Fibroblast of lung (primary cell): ENCODE results near the gene SHISA4. TPM values are rescaled to one million over a fixed set of nuclear protein-coding genes. Genes with fewer than 3 reads are reported as not detected.

Source experiments
- DNase-seq, 2 donors: peaks; one replicate each; pipeline versions ENCODE4 v3.0.0 to v3.0.0-alpha.2; 2010; ENCODE audit warnings: low read depth in 2 of 2
- H2AFZ ChIP-seq: 2 replicates; pipeline ENCODE4 v1.5.1; 2012; ENCODE audit warnings: low read length, control low read depth, inconsistent platforms
- H3K27ac ChIP-seq: 2 replicates; pipeline ENCODE4 v1.5.1; 2011; ENCODE audit warnings: low read length, control low read depth; ENCODE audit not compliant: insufficient read depth
- H3K27me3 ChIP-seq: 2 replicates; pipeline ENCODE4 v1.5.1; 2011; ENCODE audit warnings: mild to moderate bottlenecking, low read length; ENCODE audit not compliant: control insufficient read depth, insufficient read depth
- H3K36me3 ChIP-seq: 2 replicates; pipeline ENCODE4 v1.5.1; 2011; ENCODE audit warnings: low read length; ENCODE audit not compliant: control insufficient read depth, insufficient read depth
- H3K4me1 ChIP-seq: 2 replicates; pipeline ENCODE4 v1.5.1; 2011; ENCODE audit warnings: low read length; ENCODE audit not compliant: control insufficient read depth, insufficient read depth; ENCODE audit errors: extremely low read depth
- H3K4me2 ChIP-seq: 2 replicates; pipeline ENCODE4 v1.5.1; 2011; ENCODE audit warnings: low read length, control low read depth; ENCODE audit not compliant: insufficient read depth; ENCODE audit errors: extremely low read depth
- H3K4me3 ChIP-seq, 4 experiments: fragments of 200-600 bp in 1 of 4; sonication (generic) in 1 of 4; replicated peaks in 1 of 4; 2 replicates each; pipeline ENCODE4 v1.5.1; 2011 to 2016; ENCODE audit warnings: low read length in 4 of 4, low read depth in 3 of 4, mild to moderate bottlenecking in 3 of 4, control low read depth in 2 of 4, inconsistent platforms in 1 of 4, mixed read lengths in 1 of 4; ENCODE audit not compliant: insufficient read depth in 1 of 4; ENCODE audit errors: control extremely low read depth in 1 of 4
- H3K79me2 ChIP-seq: 2 replicates; pipeline ENCODE4 v1.5.1; 2012; ENCODE audit warnings: mild to moderate bottlenecking, low read length, inconsistent platforms; ENCODE audit not compliant: control insufficient read depth, insufficient read depth
- H3K9ac ChIP-seq: 2 replicates; pipeline ENCODE4 v1.5.1; 2011; ENCODE audit warnings: mild to moderate bottlenecking, low read length, control low read depth; ENCODE audit not compliant: insufficient read depth
- H3K9me3 ChIP-seq: 2 replicates; pipeline ENCODE4 v1.5.1; 2012; ENCODE audit warnings: low read depth, low read length; ENCODE audit not compliant: control insufficient read depth, insufficient read depth
- H4K20me1 ChIP-seq: 2 replicates; pipeline ENCODE4 v1.5.1; 2011; ENCODE audit warnings: low read length; ENCODE audit not compliant: control insufficient read depth, insufficient read depth; ENCODE audit errors: extremely low read depth
- CTCF ChIP-seq, 2 donors: IDR thresholded peaks in 1 of 2; conservative IDR thresholded peaks in 1 of 2; 1 replicate in 1 of 2; 2 replicates in 1 of 2; pipeline ENCODE4 v1.5.1; 2011 to 2012; ENCODE audit warnings: low read length in 2 of 2, control low read depth in 1 of 2, inconsistent platforms in 1 of 2, low read depth in 1 of 2, mild to moderate bottlenecking in 1 of 2
- EZH2 ChIP-seq: IDR thresholded peaks from 2 replicates; pipeline ENCODE4 v1.5.1; 2012; ENCODE audit warnings: low read length, control low read depth, mild to moderate bottlenecking; ENCODE audit errors: missing control alignments
- polyA plus RNA-seq, 2 donors: library from polyadenylated mRNA; depleted of rRNA in 1 of 2; stranded (reverse) in 1 of 2; unstranded in 1 of 2; fragments of >200 nt; gene quantifications; 2 replicates each; pipeline ENCODE4 v1.2.1, GENCODE V29; 2011 to 2012; ENCODE audit warnings: missing spikeins in 1 of 2
- total RNA-seq: library from RNA; depleted of rRNA; stranded (reverse); fragments of >200 nt; gene quantifications from 2 replicates; pipeline ENCODE4 v1.2.1, GENCODE V29; 2014

SHISA4 gene
- total and polyA plus RNA-seq, 2 donors (not counting 1 experiment from before 2014, with no cell fraction given): 19.0 to 27.1 TPM

- Histone ChIP-seq H3K4me2 (no peak overlapping the region), H3K9ac (no peak overlapping the region), H2AFZ (no peak overlapping the region), H3K9me3 (no peaks in the 10 kb centered on the region), H3K4me3 (no peak overlapping the region), H4K20me1 (no peaks in the 10 kb centered on the region), H3K79me2 (no peaks in the 10 kb centered on the region), H3K4me1 (peaks cover 6% of the 10 kb centered on the region), H3K27me3 (no peaks in the 10 kb centered on the region), H3K27ac (no peak overlapping the region), H3K36me3 (peaks cover 2% of the 10 kb centered on the region)
- TF ChIP-seq EZH2 (no peak), CTCF (conservative IDR thresholded peaks at IDR 0.05 in 1 of 2, IDR thresholded peaks at IDR 0.05 in 1 of 2; ENCODE audit: low read depth in 1 of 2, low read length in 2 of 2) (no peak)
- DNase-seq: no peak
These were observed 2.9 kb downstream of the SHISA4 start for GRCh38 chr1:201891451-201892045.

GRCh38 chr1:201892211-201892610, 3.5 kb downstream of the SHISA4 start:
- no peaks in the 10 kb centered on the region for H3K79me2 ChIP-seq
- no peak for TF ChIP-seq EZH2
- no peak for TF ChIP-seq CTCF (conservative IDR thresholded peaks at IDR 0.05 in 1 of 2, IDR thresholded peaks at IDR 0.05 in 1 of 2; ENCODE audit: low read depth in 1 of 2, low read length in 2 of 2)

GRCh38 chr1:201893431-201893830, 4.7 kb downstream of the SHISA4 start:
- Histone ChIP-seq H3K9ac (no peak overlapping the region), H3K9me3 (no peaks in the 10 kb centered on the region), H3K79me2 (no peaks in the 10 kb centered on the region), H3K36me3 (peaks cover 2% of the 10 kb centered on the region), H3K27ac (no peak overlapping the region), H3K4me1 (peaks cover 20% of the 10 kb centered on the region), H3K4me2 (no peak overlapping the region), H4K20me1 (no peaks in the 10 kb centered on the region), H3K4me3 (no peak overlapping the region), H2AFZ (no peak overlapping the region), H3K27me3 (no peaks in the 10 kb centered on the region)
- DNase-seq: no peak
- no peak for TF ChIP-seq CTCF (conservative IDR thresholded peaks at IDR 0.05 in 1 of 2, IDR thresholded peaks at IDR 0.05 in 1 of 2; ENCODE audit: low read depth in 1 of 2, low read length in 2 of 2)
- TF ChIP-seq EZH2: no peak

More at GRCh38 chr1:201892211-201892610, 3.5 kb downstream of the SHISA4 start:
- H3K27ac ChIP-seq: no peak overlapping the region
- peaks cover 12% of the 10 kb centered on the region for H3K4me1 ChIP-seq
- H3K4me3 ChIP-seq: no peak overlapping the region
- DNase-seq: no peak
- H3K27me3 ChIP-seq: no peaks in the 10 kb centered on the region
- no peak overlapping the region for H2AFZ ChIP-seq
- no peak overlapping the region for H3K4me2 ChIP-seq
- no peaks in the 10 kb centered on the region for H4K20me1 ChIP-seq
- no peak overlapping the region for H3K9ac ChIP-seq
- H3K36me3 ChIP-seq: peaks cover 2% of the 10 kb centered on the region
- H3K9me3 ChIP-seq: no peaks in the 10 kb centered on the region
